NB4 (cell line): ENCODE measurements around the gene LDLRAD4.

ENCODE experiments used
- DNase-seq: peaks from one replicate; pipeline ENCODE4 v3.0.0; 2010; ENCODE audit warnings: low read depth
- H3K4me3 ChIP-seq: one replicate; pipeline ENCODE4 v1.5.1; 2011; ENCODE audit warnings: mild to moderate bottlenecking, low read depth, low read length, moderate library complexity
- MYC ChIP-seq: IDR thresholded peaks from 2 replicates; pipeline ENCODE4 v1.6.1; 2011; ENCODE audit warnings: low read depth, low read length
- POLR2A ChIP-seq: IDR thresholded peaks from 2 replicates; pipeline ENCODE4 v1.6.1; 2011; ENCODE audit warnings: mild to moderate bottlenecking; ENCODE audit not compliant: insufficient read length; ENCODE audit errors: extremely low read depth
- TF ChIP-seq, protein P1 (sequence below): IDR thresholded peaks from one replicate; pipeline ENCODE4 v1.5.1; 2012; ENCODE audit warnings: low read depth, low read length
- TF ChIP-seq, protein P2 (sequence below): IDR thresholded peaks from 2 replicates; pipeline ENCODE4 v1.6.1; 2011; ENCODE audit warnings: low read depth, low read length

LDLRAD4 gene

DNA sequence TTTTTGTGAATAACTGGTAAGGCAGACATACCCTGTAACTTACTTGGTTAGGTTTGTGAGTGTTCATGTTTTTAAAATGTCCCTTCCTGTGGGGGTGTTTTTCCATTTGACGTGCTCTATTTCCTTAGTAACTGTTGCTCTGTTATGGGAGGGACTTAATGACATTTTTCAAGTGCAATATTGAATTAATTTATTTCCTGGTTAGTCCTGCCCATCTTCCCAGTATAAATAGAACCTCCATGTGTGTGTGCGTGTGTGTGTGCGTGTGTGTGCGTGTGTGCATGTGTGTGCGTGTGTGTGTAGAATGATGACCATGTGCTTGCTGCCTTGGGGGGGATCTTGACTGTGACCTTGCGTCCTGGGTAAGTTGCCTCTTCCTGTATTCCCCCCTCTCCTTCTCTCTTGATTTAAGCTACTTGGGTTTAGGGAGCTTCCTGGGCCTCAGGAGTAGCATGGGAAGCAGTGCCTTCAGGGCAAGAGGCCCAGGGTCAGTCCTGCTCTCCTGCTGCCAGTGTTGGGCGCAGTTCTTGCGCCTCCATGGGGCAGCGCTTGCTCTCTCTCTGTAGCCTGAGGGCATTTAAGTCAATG is 163.9 kb downstream of the LDLRAD4 start:
- no peak overlapping the region for H3K4me3 ChIP-seq
- TF ChIP-seq, protein P1, sequence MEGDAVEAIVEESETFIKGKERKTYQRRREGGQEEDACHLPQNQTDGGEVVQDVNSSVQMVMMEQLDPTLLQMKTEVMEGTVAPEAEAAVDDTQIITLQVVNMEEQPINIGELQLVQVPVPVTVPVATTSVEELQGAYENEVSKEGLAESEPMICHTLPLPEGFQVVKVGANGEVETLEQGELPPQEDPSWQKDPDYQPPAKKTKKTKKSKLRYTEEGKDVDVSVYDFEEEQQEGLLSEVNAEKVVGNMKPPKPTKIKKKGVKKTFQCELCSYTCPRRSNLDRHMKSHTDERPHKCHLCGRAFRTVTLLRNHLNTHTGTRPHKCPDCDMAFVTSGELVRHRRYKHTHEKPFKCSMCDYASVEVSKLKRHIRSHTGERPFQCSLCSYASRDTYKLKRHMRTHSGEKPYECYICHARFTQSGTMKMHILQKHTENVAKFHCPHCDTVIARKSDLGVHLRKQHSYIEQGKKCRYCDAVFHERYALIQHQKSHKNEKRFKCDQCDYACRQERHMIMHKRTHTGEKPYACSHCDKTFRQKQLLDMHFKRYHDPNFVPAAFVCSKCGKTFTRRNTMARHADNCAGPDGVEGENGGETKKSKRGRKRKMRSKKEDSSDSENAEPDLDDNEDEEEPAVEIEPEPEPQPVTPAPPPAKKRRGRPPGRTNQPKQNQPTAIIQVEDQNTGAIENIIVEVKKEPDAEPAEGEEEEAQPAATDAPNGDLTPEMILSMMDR = no peak
- TF ChIP-seq POLR2A (no peak), MYC (no peak)
- TF ChIP-seq, protein P2, sequence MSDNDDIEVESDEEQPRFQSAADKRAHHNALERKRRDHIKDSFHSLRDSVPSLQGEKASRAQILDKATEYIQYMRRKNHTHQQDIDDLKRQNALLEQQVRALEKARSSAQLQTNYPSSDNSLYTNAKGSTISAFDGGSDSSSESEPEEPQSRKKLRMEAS = no peak
- no peak for DNase-seq

DNA sequence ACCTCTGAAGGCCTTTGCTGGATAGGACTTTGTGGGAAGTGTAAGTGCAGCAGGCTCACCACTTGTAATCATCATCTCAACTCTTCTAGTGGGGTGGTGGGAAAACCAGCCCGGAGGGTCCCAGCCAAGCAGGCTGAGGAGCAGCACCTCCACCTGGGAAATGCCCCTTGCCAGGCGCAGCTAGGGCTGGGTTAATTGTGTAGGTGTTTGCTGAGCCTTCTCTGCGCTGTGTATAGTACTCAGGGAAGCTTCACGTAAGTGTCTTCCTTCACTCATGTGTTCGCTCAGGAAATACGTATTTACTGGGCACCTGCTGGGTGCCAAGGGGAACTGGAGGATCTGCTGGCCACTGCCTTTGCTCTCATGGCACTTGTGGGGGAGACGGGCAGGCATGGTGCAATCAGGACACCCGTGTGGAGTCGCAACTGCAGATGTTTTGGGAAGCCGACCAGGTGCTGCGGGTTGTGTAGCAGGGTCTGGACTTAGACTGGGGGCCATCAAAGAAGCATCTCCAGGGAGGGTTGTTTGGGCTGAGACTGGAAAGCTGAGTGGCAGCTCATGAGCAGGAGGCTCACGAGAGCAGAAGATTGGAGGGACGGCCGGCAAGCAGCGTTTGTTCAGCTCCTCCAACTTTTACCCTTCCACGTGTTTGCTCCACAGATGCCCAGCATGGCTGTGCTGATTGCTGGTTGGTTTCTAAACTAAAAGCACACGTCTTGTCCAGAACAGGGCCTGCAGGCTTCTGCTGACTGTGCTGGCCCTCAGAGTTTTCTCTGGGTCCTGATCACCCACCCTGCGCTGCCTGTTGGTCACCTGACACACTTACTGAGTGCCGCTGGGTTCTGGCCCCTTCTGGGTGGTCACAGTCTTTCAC is 164.6 kb downstream of the LDLRAD4 start:
- DNase-seq = no peak
- TF ChIP-seq, protein P1 = no peak
- TF ChIP-seq POLR2A (no peak), MYC (no peak)
- TF ChIP-seq, protein P2 = no peak
- H3K4me3 ChIP-seq = no peak overlapping the region

DNA sequence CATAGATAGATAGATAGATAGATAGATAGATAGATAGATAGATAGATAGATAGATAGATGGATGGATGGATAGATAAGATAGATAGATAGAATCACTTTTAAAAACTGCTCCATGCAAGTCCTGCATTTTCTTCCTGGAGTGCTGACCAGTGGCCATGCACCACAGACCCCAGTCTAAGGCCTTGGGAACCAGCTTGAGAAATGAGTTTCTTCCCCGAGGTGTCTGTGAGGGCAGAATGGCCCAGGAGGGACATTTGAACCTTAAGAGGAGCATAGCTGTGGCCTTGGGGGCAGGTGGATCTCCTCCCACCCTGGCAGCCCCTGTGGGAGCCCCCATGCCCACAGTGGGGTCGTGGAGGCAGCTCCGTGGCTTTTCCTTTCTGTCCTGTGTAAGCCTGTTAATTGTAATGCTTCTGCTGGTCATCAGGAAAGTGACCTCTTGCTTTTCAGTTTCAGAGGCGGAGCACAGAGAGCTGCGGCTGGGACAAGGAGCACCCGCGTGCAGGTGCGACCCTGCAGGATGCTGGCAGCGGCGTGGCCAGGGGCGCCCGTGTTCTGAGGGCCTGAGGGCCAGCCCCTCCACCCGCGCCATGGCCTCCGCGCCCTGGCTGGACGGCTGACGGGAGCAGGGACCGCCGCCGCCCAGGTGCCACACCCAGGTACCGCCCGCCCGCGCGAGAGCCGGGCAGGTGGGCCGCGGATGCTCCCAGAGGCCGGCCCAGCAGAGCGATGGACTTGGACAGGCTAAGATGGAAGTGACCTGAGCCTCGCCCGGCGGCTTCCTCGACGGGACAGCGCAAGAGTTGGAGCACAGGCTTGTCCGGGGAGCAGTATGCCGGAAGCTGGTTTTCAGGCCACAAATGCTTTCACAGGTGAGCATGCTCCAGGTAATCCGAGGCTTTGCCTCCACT is 168.6 kb downstream of the LDLRAD4 start:
- DNase-seq = no peak
- TF ChIP-seq, protein P1 = no peak
- TF ChIP-seq, protein P2 = no peak
- TF ChIP-seq POLR2A (no peak), MYC (no peak)
- H3K4me3 ChIP-seq = no peak overlapping the region

DNA sequence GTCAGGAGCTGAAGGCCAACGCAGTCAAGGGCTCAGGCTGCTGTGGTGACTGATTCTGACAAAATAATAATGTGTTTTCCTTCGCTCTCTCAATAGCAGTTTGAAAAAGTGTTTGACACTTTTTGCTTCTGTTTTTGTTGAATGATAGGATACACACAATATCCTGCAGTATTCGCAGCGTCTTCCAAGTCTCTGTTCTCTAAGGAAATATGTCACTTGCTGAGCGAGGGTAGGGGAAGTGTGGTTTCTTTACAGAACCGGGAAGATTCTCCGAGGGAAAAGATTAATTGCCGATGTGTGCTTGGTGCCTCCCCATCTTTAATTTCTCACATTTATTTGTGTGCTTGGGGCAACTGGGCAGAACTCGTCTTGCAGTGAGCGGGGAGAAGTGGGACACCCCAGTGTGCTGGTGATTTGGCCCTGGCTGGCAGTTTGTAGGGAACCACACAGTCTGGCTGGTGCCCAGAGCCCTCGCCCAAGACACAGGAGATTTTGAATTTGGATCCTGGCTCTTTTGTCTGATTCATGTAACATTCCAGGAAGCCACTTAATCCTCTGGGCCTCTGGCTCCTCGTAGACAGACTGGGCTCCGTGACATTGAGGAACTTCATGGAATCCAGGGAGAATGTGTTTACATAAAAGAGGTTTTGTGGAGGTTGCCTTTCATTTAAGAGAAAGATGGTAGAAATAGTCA is 169.4 kb downstream of the LDLRAD4 start:
- TF ChIP-seq, protein P1 = no peak
- TF ChIP-seq MYC = no peak
- no peak for TF ChIP-seq POLR2A
- TF ChIP-seq, protein P2 = no peak
- no peak overlapping the region for H3K4me3 ChIP-seq
- no peak for DNase-seq
